ENCODE data around the gene DPY19L1.
"Not testable (repeated sequence)": the region's sequence is repeated elsewhere in the genome, so short reads cannot be mapped to it uniquely, and the experiment has no call there.

GRCh38 chr7:35074008-35074407, 36.7 kb upstream of the DPY19L1 start:
- not testable (repeated sequence) for TF ChIP-seq CTCF (conservative IDR thresholded peaks at IDR 0.05 in 1 of 2, IDR thresholded peaks at IDR 0.05 in 1 of 2; ENCODE audit: extremely low read depth in 1 of 2, insufficient read depth in 1 of 2, low read depth in 1 of 2, low read length in 2 of 2); EZH2 (IDR thresholded peaks at IDR 0.05; ENCODE audit: borderline replicate concordance, low read length)
